CD4-positive, alpha-beta T cell (primary cell): ENCODE measurements around the gene POLA1. TPM values are rescaled to one million over a fixed set of nuclear protein-coding genes. Genes with fewer than 3 reads are reported as not detected.

Source experiments
- ATAC-seq: fragments of 200-7000 bp; cut with Tn5 transposase; one replicate; pipeline ENCODE4 v1.10.0; 2022; ENCODE audit warnings: mild to moderate bottlenecking; ENCODE audit not compliant: poor library complexity
- CTCF ChIA-PET: fragments of 350-600 bp; sonication (Branson Sonifier 250); formaldehyde crosslinking; loops from one replicate; lab custom pipeline; 2021; ENCODE audit warnings: antibody characterized with exemption, inconsistent platforms; lab: Charles Lee
- POLR2A ChIA-PET: fragments of 350-600 bp; sonication (Branson Sonifier 250); formaldehyde crosslinking; loops from one replicate; lab custom pipeline; 2021; ENCODE audit warnings: antibody characterized with exemption, inconsistent platforms; lab: Charles Lee
- DNase-seq, 14 experiments: peaks; one replicate each; pipeline ENCODE4 v3.0.0-alpha.2; 2013 to 2020; ENCODE audit warnings: mixed read lengths in 2 of 14
- H3K27ac ChIP-seq, 2 donors: one replicate each; pipeline versions ENCODE4 v1.5.1 to v1.7.0; 2013; ENCODE audit warnings: low read length in 2 of 2, low read depth in 1 of 2, mild to moderate bottlenecking in 1 of 2
- H3K27me3 ChIP-seq, 2 experiments: 1 replicate in 1 of 2; 2 replicates in 1 of 2; pipeline versions ENCODE4 v1.6.1 to v1.7.0; 2013; ENCODE audit warnings: low read length in 2 of 2, control low read depth in 1 of 2, mild to moderate bottlenecking in 1 of 2, moderate library complexity in 1 of 2; ENCODE audit not compliant: insufficient read depth in 2 of 2, control insufficient read depth in 1 of 2
- H3K36me3 ChIP-seq: one replicate; pipeline ENCODE4 v1.6.1; 2013; ENCODE audit warnings: low read length, control low read depth; ENCODE audit not compliant: insufficient read depth
- H3K4me1 ChIP-seq: one replicate; pipeline ENCODE4 v1.6.1; 2013; ENCODE audit warnings: low read length, control low read depth; ENCODE audit not compliant: insufficient read depth
- H3K4me3 ChIP-seq: one replicate; pipeline ENCODE4 v1.5.1; 2013; ENCODE audit warnings: mild to moderate bottlenecking, low read length, moderate library complexity
- H3K9me3 ChIP-seq, 2 experiments: 1 replicate in 1 of 2; 2 replicates in 1 of 2; pipeline versions ENCODE4 v1.6.1 to v1.7.0; 2013; ENCODE audit warnings: low read length in 2 of 2, mild to moderate bottlenecking in 2 of 2, control low read depth in 1 of 2, moderate library complexity in 1 of 2; ENCODE audit not compliant: control insufficient read depth in 1 of 2, insufficient read depth in 1 of 2
- H3K27ac Mint-ChIP-seq: one replicate; pipeline ENCODE4 v1.8.0; 2020; ENCODE audit warnings: mixed read lengths
- H3K27me3 Mint-ChIP-seq: one replicate; pipeline ENCODE4 v1.8.0; 2021; ENCODE audit warnings: mixed read lengths
- H3K36me3 Mint-ChIP-seq: one replicate; pipeline ENCODE4 v1.8.0; 2021; ENCODE audit warnings: low read depth, mixed read lengths
- H3K4me1 Mint-ChIP-seq: one replicate; pipeline ENCODE4 v1.8.0; 2021; ENCODE audit warnings: low read depth, mixed read lengths
- H3K4me3 Mint-ChIP-seq: one replicate; pipeline ENCODE4 v1.8.0; 2020; ENCODE audit warnings: mild to moderate bottlenecking, mixed read lengths
- H3K9me3 Mint-ChIP-seq: one replicate; pipeline ENCODE4 v1.8.0; 2020; ENCODE audit warnings: mixed read lengths
- intact Hi-C, 2 experiments: fragments of 100-400 bp; cut with DNase I in 1 of 2; cut with micrococcal nuclease in 1 of 2; formaldehyde crosslinking; loops; one replicate each; pipeline versions ENCODE4 v1.15.1 to v1.9.0; 2023 to 2025; cut with DNase I, micrococcal nuclease
- total RNA-seq, 174 experiments: library from RNA in 2 of 174; stranded (reverse) in 2 of 174; gene quantifications; one replicate each; pipeline ENCODE4 v1.2.3 and lab custom pipeline; 2021 to 2026
- TF ChIP-seq, protein P1 (sequence below): fragments of 200-600 bp; IDR thresholded peaks from one replicate; pipeline ENCODE4 v1.8.0; 2022; ENCODE audit warnings: antibody characterized with exemption, mild to moderate bottlenecking

POLA1 gene
- total RNA-seq, 2 experiments from 2014 or later: 4.7 TPM

DNA sequence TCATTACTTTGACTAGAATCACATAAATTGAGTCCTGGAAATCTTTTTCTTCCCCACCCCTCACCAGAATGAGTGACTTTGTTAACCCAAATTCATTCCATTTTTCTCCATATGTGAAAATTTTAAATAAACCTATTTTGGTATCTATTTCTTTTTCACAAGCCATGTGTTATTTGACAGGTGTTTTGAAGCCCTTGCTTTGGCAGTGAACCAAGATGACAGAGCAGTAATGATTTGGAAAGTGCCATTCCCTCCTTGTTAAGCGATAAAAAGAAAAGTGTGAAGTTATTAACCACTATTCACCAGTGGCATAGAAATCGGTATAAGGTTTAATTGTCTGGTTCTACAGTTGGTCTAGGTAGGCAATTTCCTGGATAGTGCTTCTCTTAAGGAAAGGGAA, 66.1 kb downstream of the POLA1 start:
- POLR2A ChIA-PET: no interaction called here
- H3K27ac ChIP-seq: no peak overlapping the region
- intact Hi-C loops: no loop called here
- H3K4me3 ChIP-seq: no peak overlapping the region
- no peak overlapping the region for H3K4me3 Mint-ChIP-seq
- CTCF ChIA-PET: no interaction called here
- no peak for DNase-seq
- H3K27ac Mint-ChIP-seq: no peak overlapping the region
- TF ChIP-seq, protein P1, sequence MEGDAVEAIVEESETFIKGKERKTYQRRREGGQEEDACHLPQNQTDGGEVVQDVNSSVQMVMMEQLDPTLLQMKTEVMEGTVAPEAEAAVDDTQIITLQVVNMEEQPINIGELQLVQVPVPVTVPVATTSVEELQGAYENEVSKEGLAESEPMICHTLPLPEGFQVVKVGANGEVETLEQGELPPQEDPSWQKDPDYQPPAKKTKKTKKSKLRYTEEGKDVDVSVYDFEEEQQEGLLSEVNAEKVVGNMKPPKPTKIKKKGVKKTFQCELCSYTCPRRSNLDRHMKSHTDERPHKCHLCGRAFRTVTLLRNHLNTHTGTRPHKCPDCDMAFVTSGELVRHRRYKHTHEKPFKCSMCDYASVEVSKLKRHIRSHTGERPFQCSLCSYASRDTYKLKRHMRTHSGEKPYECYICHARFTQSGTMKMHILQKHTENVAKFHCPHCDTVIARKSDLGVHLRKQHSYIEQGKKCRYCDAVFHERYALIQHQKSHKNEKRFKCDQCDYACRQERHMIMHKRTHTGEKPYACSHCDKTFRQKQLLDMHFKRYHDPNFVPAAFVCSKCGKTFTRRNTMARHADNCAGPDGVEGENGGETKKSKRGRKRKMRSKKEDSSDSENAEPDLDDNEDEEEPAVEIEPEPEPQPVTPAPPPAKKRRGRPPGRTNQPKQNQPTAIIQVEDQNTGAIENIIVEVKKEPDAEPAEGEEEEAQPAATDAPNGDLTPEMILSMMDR: no peak
- ATAC-seq: no peak
- H3K4me1 Mint-ChIP-seq: no peaks in the 10 kb centered on the region
- H3K36me3 ChIP-seq: peaks cover 11% of the 10 kb centered on the region
- no peaks in the 10 kb centered on the region for H3K27me3 Mint-ChIP-seq
- no peaks in the 10 kb centered on the region for H3K9me3 ChIP-seq
- H3K27me3 ChIP-seq: no peaks in the 10 kb centered on the region
- H3K4me1 ChIP-seq: no peaks in the 10 kb centered on the region
- H3K36me3 Mint-ChIP-seq: peaks cover 50% of the 10 kb centered on the region
- no peaks in the 10 kb centered on the region for H3K9me3 Mint-ChIP-seq

DNA sequence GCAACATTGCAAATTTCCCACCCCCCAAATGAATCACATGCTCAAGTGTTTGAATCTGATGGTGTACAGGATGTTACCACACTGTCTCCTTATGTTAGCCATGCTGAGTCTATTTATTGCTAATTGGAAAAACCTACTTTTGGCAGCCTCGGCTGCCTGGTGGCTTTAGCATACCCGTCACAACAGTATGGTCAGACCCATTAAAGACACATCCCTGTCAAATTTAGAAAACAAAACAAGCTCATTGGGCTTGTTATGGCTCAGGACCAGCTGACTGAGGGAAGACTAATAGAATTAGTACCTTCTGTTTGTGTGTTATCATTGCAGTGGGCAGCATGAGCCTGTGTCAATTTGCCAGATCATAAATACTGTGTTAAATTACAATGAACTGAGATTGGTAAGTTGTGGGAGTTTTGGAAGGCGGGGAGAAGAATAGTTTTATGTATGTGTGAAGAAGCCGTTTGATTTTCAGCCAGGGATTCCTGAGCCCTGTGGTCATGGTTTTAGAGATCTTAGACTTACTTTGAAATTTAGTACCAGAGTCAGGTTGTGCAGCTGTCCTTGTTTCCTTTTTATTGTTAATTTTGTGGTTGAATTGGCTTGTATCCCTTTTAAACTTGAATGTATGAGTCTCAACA, 66.8 kb downstream of the POLA1 start:
- Histone ChIP-seq H3K36me3 (peaks cover 11% of the 10 kb centered on the region), H3K9me3 (no peaks in the 10 kb centered on the region)

DNA sequence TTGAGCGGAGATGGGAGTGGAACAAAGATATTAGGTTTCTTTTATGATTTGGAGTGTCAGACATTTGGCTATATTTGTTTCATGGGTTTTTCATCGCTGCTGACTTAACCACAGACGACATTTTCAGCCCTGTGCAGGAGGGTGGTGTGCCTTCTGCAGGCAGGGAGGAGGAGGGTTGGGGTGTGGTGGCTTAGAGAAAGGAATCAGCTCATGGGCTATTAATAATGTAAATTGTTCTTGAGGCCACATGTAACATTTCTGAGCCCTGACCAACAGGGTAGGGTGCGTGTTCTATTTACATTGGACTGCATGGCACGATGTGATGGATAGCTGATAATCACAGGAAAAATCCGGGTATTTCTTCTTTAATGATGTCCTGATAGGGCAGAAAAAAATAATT, 67.6 kb downstream of the POLA1 start:
- no peaks in the 10 kb centered on the region for H3K9me3 ChIP-seq
- H3K27me3 ChIP-seq: no peaks in the 10 kb centered on the region
- ATAC-seq: no peak
- Mint-ChIP-seq H3K4me3 (no peak overlapping the region), H3K27ac (no peak overlapping the region), H3K9me3 (no peaks in the 10 kb centered on the region), H3K27me3 (no peaks in the 10 kb centered on the region), H3K36me3 (peaks cover 49% of the 10 kb centered on the region), H3K4me1 (no peaks in the 10 kb centered on the region)
- ChIA-PET CTCF (no interaction called here), POLR2A (no interaction called here)
- no peak overlapping the region for H3K27ac ChIP-seq
- no peaks in the 10 kb centered on the region for H3K4me1 ChIP-seq
- DNase-seq: no peak
- peaks cover 11% of the 10 kb centered on the region for H3K36me3 ChIP-seq
- no peak overlapping the region for H3K4me3 ChIP-seq
- intact Hi-C loops: no loop called here
- TF ChIP-seq, protein P1: no peak

More for the DNA sequence above, 66.8 kb downstream of the POLA1 start:
- DNase-seq (no peak), ATAC-seq (no peak)
- Mint-ChIP-seq H3K27me3 (no peaks in the 10 kb centered on the region), H3K36me3 (peaks cover 52% of the 10 kb centered on the region), H3K9me3 (no peaks in the 10 kb centered on the region), H3K27ac (no peak overlapping the region), H3K4me1 (no peaks in the 10 kb centered on the region), H3K4me3 (no peak overlapping the region)
- Histone ChIP-seq H3K4me3 (no peak overlapping the region), H3K27ac (no peak overlapping the region), H3K4me1 (no peaks in the 10 kb centered on the region), H3K27me3 (no peaks in the 10 kb centered on the region)
- POLR2A ChIA-PET: no interaction called here
- TF ChIP-seq, protein P1: no peak
- intact Hi-C loops: no loop called here
- CTCF ChIA-PET: no interaction called here
